HG03108 (cell line): ENCODE results near the gene CITED2.
A peak's percentile ranks its signal among the peaks of the same experiment; 100 is the strongest.

ENCODE experiments used
- ATAC-seq: cut with Tn5 transposase; IDR thresholded peaks from one replicate; pipeline ENCODE4 v1.9.1; 2021; ENCODE audit warnings: moderate library complexity; ENCODE audit not compliant: unreplicated experiment

CITED2 gene

GRCh38 chr6:139386404-139386803, 12.0 kb upstream of the CITED2 start:
- ATAC-seq, result no peak

DNA sequence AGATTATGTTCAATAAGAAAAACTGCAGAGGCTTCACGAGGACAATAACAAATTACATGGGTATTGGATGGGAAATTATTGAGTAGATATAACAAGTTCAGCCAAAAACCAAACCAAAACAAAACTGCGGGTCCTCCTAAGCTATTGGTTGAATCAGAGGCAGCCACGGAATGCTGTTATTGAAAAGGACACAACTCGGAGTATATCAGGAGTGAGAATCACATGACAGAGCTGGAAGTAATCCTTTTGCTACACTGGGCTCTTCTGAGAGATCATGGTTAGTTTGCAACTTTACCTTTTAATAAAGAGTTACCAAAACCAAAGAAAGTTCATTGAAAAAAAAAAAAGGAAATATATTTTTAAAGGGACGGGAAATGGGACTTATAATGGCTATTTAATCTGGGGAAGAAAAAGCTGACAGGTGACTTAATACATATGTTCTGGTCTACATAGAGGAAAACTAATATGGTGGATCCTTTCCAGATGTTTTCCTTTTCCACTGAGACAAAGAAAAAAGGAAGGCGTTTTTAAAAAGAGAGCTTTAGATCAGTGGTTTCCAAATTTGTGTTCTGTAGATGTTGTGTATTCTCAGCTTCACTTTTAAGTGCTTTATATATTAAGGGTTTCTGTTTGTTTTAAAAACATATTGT, 6.9 kb upstream of the CITED2 start:
- ATAC-seq, result no peak

GRCh38 chr6:139380611-139381010, 6.2 kb upstream of the CITED2 start:
- no peak for ATAC-seq

DNA sequence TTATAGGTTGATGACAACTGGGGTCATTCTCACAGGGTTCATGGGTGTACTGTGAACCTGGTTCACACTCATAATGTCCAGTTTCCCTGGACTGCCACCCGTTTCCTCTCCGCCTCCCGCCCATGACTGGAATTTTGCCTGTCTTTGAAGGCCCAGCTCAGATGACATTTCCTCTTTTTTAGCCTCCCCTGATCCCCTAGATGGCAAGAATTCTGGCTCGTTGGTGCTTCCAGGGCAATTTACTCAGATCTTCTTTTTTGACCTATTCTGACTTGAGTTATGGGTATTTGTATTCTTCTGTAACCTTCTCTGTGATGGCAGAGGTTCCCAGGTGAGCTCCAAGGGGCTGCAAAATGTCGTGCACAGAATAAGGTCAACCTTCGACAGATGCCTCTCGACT, 5.7 kb upstream of the CITED2 start:
- no peak for ATAC-seq

DNA sequence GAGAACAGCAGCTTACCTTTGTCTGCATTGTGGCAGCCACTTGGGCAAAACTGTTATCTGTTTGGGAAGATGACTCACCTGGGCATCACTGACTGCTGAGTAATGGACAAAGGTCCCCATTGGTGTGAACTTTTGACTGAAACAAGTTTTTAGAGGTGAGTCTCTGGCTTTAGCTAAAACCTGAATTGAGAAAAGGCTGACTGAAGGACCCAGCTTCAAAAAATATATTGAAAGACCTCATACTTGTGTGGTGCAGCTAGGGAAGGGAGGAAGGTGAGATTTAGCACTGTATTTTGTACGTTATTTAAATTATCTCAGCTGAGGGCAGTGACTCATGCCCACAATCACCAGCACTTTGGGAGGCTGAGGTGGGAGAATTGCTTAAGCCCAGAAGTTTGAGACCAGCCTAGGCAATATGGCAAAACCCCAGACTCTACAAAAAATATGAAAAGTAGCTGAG, 4.5 kb upstream of the CITED2 start:
- ATAC-seq, result no peak

DNA sequence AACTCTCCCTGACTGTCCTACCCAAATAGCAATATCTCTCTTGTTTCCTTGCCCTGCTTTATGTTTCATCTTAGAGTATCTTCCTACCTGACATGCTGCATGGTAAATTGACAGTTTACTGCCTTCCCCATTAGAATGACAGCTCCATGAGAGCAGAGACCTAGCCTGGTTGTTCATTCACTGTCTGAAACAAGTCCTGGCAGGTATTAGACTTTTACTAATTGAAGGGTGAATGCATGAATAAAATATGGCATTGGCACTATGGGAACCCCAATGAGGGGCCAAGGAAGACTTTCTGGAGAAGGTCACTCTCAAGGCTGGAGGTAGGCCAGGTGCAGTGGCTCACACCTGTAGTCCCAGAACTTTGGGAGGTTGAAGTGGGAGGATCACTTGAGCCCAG, 3.8 kb upstream of the CITED2 start:
- ATAC-seq, result no peak

DNA sequence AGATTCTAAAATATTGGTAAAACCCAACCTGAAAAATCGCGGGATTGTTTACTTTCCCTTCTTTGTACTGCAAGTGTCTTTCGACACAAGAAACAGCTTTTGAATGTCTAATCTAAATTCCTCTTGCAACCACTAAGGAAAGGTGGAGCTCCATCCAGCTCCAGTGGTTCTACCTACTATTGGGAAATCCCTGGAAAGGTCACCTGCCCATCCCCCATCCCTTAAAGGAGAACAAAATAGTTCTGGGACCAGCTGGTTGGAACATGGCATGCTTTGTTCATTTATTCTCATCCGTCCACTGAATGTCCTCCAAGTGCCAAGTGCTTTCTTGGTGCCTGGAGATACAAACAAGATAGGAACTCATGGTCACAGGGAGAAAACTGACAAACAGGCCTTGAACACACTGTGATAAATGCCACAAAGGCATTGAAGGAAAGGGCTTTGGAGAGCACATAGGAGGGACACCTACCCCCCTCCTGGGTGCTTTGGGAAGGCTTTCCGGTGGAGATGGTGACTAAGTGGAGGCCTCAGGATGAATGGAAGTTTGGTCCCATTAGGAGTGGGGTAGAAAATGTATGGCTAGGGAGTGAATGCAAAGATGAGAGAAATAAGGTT, 2.3 kb upstream of the CITED2 start:
- no peak for ATAC-seq

DNA sequence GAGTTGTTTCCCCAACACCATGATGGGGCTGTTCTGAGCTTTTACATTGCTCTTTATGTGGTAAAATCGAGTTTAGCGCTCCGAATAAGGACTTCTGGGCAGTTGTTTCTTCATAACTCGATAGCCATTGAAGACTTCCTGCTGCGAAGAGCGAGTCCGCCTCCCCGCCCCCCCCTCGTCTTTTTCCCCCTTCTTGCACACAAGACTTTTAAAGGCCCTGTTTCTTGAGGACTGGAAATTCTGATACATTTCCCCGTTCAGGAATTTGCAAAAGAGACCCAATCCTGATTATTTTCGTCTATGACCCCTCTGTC, 1.5 kb upstream of the CITED2 start:
- no peak for ATAC-seq

DNA sequence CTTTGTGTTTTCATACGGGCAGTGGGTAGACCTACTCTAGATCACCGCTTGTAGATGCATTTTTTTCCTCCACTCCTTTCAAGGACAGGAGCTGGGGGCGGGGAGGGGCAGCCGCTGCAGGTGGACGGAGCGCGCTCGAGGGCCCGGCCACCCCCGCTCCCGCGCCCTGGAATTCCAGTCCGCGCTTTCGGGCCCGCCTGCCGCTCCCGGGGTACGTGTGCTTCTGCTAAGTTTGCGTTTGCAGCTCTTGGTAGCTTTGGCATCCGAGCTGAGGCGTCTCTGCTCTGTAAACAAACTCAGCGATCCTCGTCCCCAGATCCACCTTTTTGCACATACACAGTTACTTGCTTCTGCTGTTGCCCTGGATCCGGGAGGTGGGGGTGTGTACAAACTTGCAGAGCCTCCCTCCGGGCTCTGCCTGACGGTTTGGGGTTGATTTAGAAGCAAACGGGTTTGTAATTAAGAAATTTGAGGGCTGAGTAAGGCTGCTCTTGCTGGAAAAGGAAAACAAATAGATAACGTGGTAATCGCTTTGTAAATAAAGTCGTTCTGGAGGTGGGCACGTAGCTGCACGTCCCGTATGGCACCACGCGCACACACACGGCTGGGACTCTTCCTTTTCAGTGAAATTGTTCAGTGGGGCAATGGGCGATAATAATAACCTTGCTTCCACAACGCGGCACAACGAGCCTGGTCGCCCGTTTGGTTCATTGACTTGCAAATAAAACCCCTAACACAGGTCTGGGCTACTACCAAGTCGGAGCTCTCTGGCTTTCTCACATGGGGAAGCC, 973 bp upstream of the CITED2 start:
- peak; percentile 49 for ATAC-seq

- ATAC-seq, result no peak
Observed at GRCh38 chr6:139373928-139374356, 506 bp downstream of the CITED2 start.

DNA sequence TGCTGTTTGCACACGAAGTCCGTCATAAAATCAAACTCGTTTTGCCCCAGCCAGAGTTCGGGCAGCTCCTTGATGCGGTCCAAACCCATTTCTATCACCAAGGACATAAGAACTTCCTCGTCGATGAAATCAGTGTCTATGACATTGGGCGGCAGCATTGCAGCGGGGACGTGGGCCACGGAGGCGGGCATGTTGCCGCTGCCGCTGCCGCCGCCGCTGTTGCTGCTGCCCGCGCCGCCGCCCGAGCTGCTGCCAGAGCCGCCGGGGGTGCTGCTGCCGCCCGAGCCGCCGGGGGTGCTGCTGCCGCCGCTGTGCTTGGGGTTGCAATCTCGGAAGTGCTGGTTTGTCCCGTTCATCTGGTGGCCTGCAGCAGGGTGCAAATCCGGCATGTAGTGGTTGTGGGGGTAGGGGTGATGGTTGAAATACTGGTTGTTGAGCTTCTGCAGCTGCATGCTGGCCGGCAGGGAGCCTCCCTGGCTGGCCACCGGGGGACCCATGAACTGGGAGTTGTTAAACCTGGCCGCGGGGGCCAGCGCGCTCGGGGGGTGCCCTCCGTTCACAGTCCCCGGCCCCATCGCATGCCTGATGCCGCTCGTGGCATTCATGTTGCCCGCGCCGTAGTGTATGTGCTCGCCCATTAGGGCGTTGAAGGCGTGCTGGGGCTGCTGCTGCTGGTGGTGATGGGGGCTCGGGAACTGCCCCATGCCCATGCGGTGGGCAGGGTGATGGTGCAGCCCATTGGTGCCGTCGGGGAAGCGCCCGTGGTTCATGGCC, 1.1 kb downstream of the CITED2 start:
- ATAC-seq, result peak; percentile 21

DNA sequence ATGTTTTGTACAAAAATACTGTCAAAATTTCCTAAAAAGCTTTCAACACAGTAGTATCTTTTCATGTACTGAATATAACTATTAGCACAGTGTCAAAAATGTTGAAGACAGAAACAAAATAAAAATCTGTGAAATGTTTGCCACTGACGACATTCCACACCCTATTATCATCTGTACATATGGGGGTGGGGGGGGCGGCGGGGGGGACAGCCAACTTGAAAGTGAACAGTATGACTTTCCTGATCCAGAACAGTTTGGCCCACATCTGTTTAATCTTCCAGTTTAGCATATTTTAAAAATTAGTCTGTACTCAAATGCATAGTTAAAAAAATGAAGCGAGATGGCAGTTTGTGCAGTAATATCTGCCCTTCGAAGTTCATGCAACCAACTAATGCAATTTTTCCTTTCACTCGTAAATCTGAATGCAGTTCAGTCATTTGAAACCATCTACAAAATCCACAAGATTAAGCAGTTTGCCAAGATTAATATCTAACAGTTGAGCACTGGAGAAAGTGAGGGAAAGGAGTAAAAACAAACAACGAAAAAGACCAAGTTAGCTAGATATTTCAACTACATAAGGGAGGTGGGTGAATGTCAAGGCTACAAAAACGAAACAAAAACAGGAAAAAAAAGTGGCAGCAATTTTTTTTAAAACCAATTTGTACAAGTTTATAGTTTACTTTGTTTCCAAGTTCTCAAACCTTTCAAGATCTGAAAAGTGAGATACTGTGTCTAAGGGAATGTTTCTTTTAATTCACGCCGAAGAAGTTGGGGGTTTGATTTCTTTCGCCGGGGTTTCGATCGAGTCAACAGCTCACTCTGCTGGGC, 1.9 kb downstream of the CITED2 start:
- no peak for ATAC-seq

DNA sequence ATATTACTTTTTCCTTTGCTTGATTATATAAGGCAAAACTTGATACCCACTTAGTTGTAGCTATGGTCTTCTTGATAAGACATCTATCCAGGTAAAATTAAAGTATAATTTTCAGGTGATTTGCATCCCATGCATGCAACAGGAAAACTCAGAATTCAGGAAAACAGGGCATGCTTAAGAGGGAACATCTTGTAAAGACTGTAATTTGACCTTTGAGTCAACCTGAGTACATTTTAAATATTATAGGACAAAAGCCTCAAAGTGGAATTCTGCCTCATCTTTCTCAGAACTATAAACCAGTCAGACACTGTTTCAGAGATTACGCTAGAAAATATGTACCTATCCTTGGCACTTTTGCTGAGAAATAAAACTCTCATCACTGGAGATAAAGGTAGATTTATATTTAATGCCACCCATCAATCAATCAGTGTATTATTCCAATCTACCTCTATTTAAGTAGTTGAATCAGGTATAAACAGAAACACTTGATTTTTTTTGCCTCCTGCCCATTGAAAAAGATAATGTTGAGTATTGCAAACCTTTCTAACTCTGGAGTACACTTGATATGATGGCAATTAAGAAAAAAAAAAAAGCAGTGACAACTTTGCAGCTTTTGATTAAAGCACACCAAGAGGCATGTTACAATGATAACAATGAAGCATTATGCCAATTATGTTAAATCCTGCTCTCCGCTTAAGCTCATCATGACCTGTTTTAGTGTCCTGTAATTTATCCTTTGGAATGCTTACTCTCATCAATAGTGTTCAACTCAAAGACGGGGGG, 2.8 kb downstream of the CITED2 start:
- ATAC-seq, result no peak

DNA sequence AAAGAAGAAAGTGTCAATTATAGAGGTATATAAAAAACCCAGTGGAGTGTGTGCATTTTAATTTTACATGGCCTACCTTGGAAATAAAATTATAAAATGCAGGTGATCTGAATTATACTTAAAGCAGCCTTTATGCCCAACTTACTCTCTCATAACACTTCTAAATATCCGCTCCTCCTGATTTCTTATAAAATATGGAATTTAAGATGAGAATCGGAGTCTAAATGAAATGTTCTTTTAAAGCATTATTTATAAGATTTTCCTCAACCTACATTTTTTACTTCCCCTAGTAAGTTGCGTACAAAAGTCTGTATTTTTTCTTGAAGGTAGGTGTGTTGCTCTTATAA, 3.5 kb downstream of the CITED2 start:
- no peak for ATAC-seq

- ATAC-seq, result no peak
Observed at GRCh38 chr6:139370283-139370998, 4.0 kb downstream of the CITED2 start.

GRCh38 chr6:139369568-139370282, 4.7 kb downstream of the CITED2 start:
- ATAC-seq, result no peak

DNA sequence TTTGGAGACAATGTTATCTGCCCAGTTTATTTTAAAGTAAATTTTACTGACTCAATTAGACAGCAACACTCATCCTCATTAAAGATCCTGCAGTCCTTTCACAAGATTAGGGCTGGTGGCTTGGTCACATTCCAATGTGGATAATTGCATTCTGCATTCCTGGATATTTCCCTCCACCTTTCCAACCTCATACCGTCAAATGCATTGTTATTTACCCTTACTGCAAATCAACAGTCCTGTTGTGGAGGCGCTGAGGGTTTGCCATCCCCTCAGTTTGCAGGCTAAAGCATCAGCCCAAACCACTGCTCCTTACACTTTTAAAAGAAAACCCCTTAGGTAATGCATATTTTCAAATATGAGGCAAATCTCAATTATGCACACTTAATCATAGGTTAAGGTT, 5.4 kb downstream of the CITED2 start:
- no peak for ATAC-seq

GRCh38 chr6:139368661-139369060, 5.8 kb downstream of the CITED2 start:
- ATAC-seq, result no peak
